Lower lobe of right lung (tissue), 2 donors: ENCODE results near the gene SH2D1B. TPM values are rescaled to one million over a fixed set of nuclear protein-coding genes. Genes with fewer than 3 reads are reported as not detected.

Experiments
- ATAC-seq, 2 donors: fragments of 200-7000 bp; cut with Tn5 transposase; one replicate each; pipeline ENCODE4 v1.9.1; 2020 to 2022; ENCODE audit warnings: mild to moderate bottlenecking in 2 of 2, moderate library complexity in 2 of 2
- DNase-seq: peaks from one replicate; pipeline ENCODE4 v3.0.0-alpha.2; 2020
- H3K27ac ChIP-seq: fragments of 200-600 bp; one replicate; pipeline ENCODE4 v1.8.0; 2022
- H3K27me3 ChIP-seq: fragments of 200-600 bp; one replicate; pipeline ENCODE4 v1.8.0; 2022; ENCODE audit warnings: low read depth
- H3K36me3 ChIP-seq: fragments of 200-600 bp; one replicate; pipeline ENCODE4 v1.8.0; 2022; ENCODE audit warnings: mild to moderate bottlenecking
- H3K4me1 ChIP-seq: fragments of 200-600 bp; one replicate; pipeline ENCODE4 v1.8.0; 2022
- H3K4me3 ChIP-seq: fragments of 200-600 bp; one replicate; pipeline ENCODE4 v1.8.0; 2022; ENCODE audit warnings: mild to moderate bottlenecking
- H3K9me3 ChIP-seq: fragments of 200-600 bp; one replicate; pipeline ENCODE4 v1.8.0; 2022
- CTCF ChIP-seq: fragments of 200-600 bp; IDR thresholded peaks from one replicate; pipeline ENCODE4 v1.8.0; 2022; ENCODE audit warnings: antibody characterized with exemption, mild to moderate bottlenecking
- intact Hi-C: fragments of 100-400 bp; cut with DNase I; formaldehyde crosslinking; loops from one replicate; pipeline ENCODE4 v1.11.0; 2022
- total RNA-seq: library from RNA; stranded (reverse); fragmentation: NEBNext Ultra II Directional; extraction: Animal tissue kit (Norgen Biotek cat#: 25700); gene quantifications from one replicate; pipeline ENCODE4 v1.2.1, GENCODE V29; 2021
- donor health status: DM: no; HTN: yes; CAD: no; lungs with severe emphysema.

Gene SH2D1B
- total RNA-seq, 1 donor from 2014 or later, result 1.9 TPM

GRCh38 chr1:162370721-162371120 is 41.2 kb downstream of the SH2D1B start:
- DNase-seq, result no peak
- Histone ChIP-seq H3K4me1 (no peaks in the 10 kb centered on the region), H3K4me3 (no peak overlapping the region), H3K27me3 (no peaks in the 10 kb centered on the region), H3K27ac (no peak overlapping the region), H3K9me3 (no peaks in the 10 kb centered on the region), H3K36me3 (no peaks in the 10 kb centered on the region)
- no peak for TF ChIP-seq CTCF
- no peak for ATAC-seq
- intact Hi-C loops, result no loop called here

GRCh38 chr1:162370161-162370560 is 41.8 kb downstream of the SH2D1B start:
- ATAC-seq, result no peak
- no peaks in the 10 kb centered on the region for H3K36me3 ChIP-seq
- H3K27me3 ChIP-seq, result no peaks in the 10 kb centered on the region
- no peak overlapping the region for H3K27ac ChIP-seq
- DNase-seq, result no peak
- TF ChIP-seq CTCF, result no peak
- H3K9me3 ChIP-seq, result no peaks in the 10 kb centered on the region
- intact Hi-C loops, result no loop called here
- H3K4me1 ChIP-seq, result no peaks in the 10 kb centered on the region
- H3K4me3 ChIP-seq, result no peak overlapping the region

- intact Hi-C loops, result no loop called here
- TF ChIP-seq CTCF, result no peak
- Histone ChIP-seq H3K4me3 (no peak overlapping the region), H3K27me3 (no peaks in the 10 kb centered on the region), H3K36me3 (no peaks in the 10 kb centered on the region), H3K27ac (no peak overlapping the region), H3K9me3 (no peaks in the 10 kb centered on the region), H3K4me1 (no peaks in the 10 kb centered on the region)
- ATAC-seq (no peak), DNase-seq (no peak)
Observed at GRCh38 chr1:162369571-162369970, 42.4 kb downstream of the SH2D1B start.

GRCh38 chr1:162368451-162368850 is 43.5 kb downstream of the SH2D1B start:
- intact Hi-C loops, result no loop called here

GRCh38 chr1:162367772-162368171 is 44.2 kb downstream of the SH2D1B start:
- no peak for TF ChIP-seq CTCF
- no peak for DNase-seq
- peak; percentile 44 to 71 for ATAC-seq
- Histone ChIP-seq H3K4me1 (no peaks in the 10 kb centered on the region), H3K4me3 (no peak overlapping the region), H3K36me3 (no peaks in the 10 kb centered on the region), H3K9me3 (no peaks in the 10 kb centered on the region), H3K27ac (no peak overlapping the region), H3K27me3 (no peaks in the 10 kb centered on the region)
- intact Hi-C loops, result no loop called here

More at GRCh38 chr1:162368451-162368850, 43.5 kb downstream of the SH2D1B start:
- H3K9me3 ChIP-seq, result no peaks in the 10 kb centered on the region
- no peak overlapping the region for H3K4me3 ChIP-seq
- no peaks in the 10 kb centered on the region for H3K27me3 ChIP-seq
- no peak overlapping the region for H3K27ac ChIP-seq
- ATAC-seq, result no peak
- no peaks in the 10 kb centered on the region for H3K36me3 ChIP-seq
- no peaks in the 10 kb centered on the region for H3K4me1 ChIP-seq
- no peak for DNase-seq
- no peak for TF ChIP-seq CTCF

GRCh38 chr1:162367073-162367472 is 44.9 kb downstream of the SH2D1B start:
- intact Hi-C loops, result no loop called here
- Histone ChIP-seq H3K27me3 (no peaks in the 10 kb centered on the region), H3K4me3 (peak overlapping the region; percentile 19), H3K9me3 (no peaks in the 10 kb centered on the region), H3K4me1 (no peaks in the 10 kb centered on the region), H3K27ac (no peak overlapping the region), H3K36me3 (no peaks in the 10 kb centered on the region)
- TF ChIP-seq CTCF, result no peak
- ATAC-seq (peak in 1 of 2 donors; percentile 31), DNase-seq (no peak)
